GM12878 (cell line): ENCODE data around the gene GIGYF2. TPM values are rescaled to one million over a fixed set of nuclear protein-coding genes. Genes with fewer than 3 reads are reported as not detected.

Experiments used
- ATAC-seq: fragments of 200-7000 bp; cut with Tn5 transposase; 3 replicates; pipeline ENCODE4 v1.9.1; 2020; ENCODE audit warnings: mild to moderate bottlenecking, moderate library complexity
- BruUV-seq: library from RNA; stranded (reverse); fragments of 400-500 nt; replicated peaks from 2 replicates; lab custom pipeline; 2021; lab: Mats Ljungman, UMichigan
- CTCF ChIA-PET: fragments of 300-600 bp; sonication (Branson Sonifier 250); formaldehyde crosslinking; extraction: SDS; loops from one replicate; lab custom pipeline; 2021; ENCODE audit warnings: inconsistent platforms; lab: Yijun Ruan, JAX
- POLR2A ChIA-PET: fragments of 350-600 bp; formaldehyde crosslinking; extraction: SDS; loops from one replicate; lab custom pipeline; 2021; ENCODE audit warnings: inconsistent platforms; lab: Charles Lee
- RAD21 ChIA-PET: fragments of 300-600 bp; sonication (Branson Sonifier 250); formaldehyde crosslinking; loops from one replicate; lab custom pipeline; 2023; ENCODE audit warnings: antibody characterized with exemption; ENCODE audit not compliant: unreplicated experiment; lab: Charles Lee
- SMC1A ChIA-PET: fragments of 300-600 bp; sonication (Branson Sonifier 250); formaldehyde crosslinking; loops from one replicate; lab custom pipeline; 2023; ENCODE audit not compliant: unreplicated experiment, uncharacterized antibody; lab: Charles Lee
- DNase-seq: peaks from one replicate; pipeline ENCODE4 v3.0.0-alpha.2; 2011; ENCODE audit warnings: low read depth, low spot score
- FAIRE-seq: peaks from 3 replicates; lab custom pipeline; 2011; peaks lifted over from hg19 to GRCh38; lab: Jason Lieb, UNC
- H2AFZ ChIP-seq: 2 replicates; pipeline ENCODE4 v1.6.0; 2011; ENCODE audit warnings: low read depth, low read length, control low read depth; ENCODE audit not compliant: control insufficient read depth
- H3K27ac ChIP-seq: 2 replicates; pipeline ENCODE4 v1.5.1; 2011; ENCODE audit warnings: control low read depth; ENCODE audit not compliant: control insufficient read depth, insufficient read depth
- H3K27me3 ChIP-seq, 2 experiments: replicated peaks in 1 of 2; 2 replicates each; pipeline versions ENCODE4 v1.6.0 to v1.6.1; 2011; ENCODE audit warnings: low read length in 1 of 2; ENCODE audit not compliant: control insufficient read depth in 2 of 2, insufficient read depth in 2 of 2
- H3K36me3 ChIP-seq, 2 experiments: 2 replicates each; pipeline ENCODE4 v1.5.1; 2011; ENCODE audit warnings: low read length in 1 of 2; ENCODE audit not compliant: control insufficient read depth in 2 of 2, insufficient read depth in 2 of 2
- H3K4me1 ChIP-seq: 2 replicates; pipeline ENCODE4 v1.6.1; 2011; ENCODE audit warnings: mild to moderate bottlenecking, low read length, moderate library complexity, mixed read lengths; ENCODE audit not compliant: control insufficient read depth, insufficient read depth
- H3K4me2 ChIP-seq: 2 replicates; pipeline ENCODE4 v1.6.0; 2011; ENCODE audit warnings: control low read depth; ENCODE audit not compliant: control insufficient read depth, insufficient read depth
- H3K4me3 ChIP-seq: fragments of 200-600 bp; sonication (generic); 2 replicates; pipeline ENCODE4 v1.5.1; 2016
- H3K79me2 ChIP-seq: 2 replicates; pipeline ENCODE4 v1.6.0; 2011; ENCODE audit warnings: low read length; ENCODE audit not compliant: control insufficient read depth, insufficient read depth
- H3K9ac ChIP-seq: 2 replicates; pipeline ENCODE4 v1.8.0; 2011; ENCODE audit warnings: low read length, control low read depth, mixed read lengths; ENCODE audit not compliant: control insufficient read depth, insufficient read depth
- H3K9me3 ChIP-seq: replicated peaks from 3 replicates; pipeline ENCODE4 v1.5.1; 2011; ENCODE audit warnings: mild to moderate bottlenecking, low read length; ENCODE audit not compliant: control insufficient read depth, insufficient read depth
- H4K20me1 ChIP-seq: 2 replicates; pipeline ENCODE4 v1.6.0; 2011; ENCODE audit not compliant: control insufficient read depth, insufficient read depth
- MEF2A ChIP-seq: IDR thresholded peaks from 2 replicates; pipeline ENCODE4 v1.6.1; 2011; ENCODE audit warnings: low read depth, mild to moderate bottlenecking, low read length, moderate library complexity; ENCODE audit not compliant: insufficient read depth
- ZNF384 ChIP-seq: IDR thresholded peaks from 2 replicates; pipeline ENCODE4 v1.6.1; 2012; ENCODE audit warnings: low read depth, mild to moderate bottlenecking, low read length, improper control_type of control experiment, borderline replicate concordance
- WGBS: methylation state at CpG from one replicate; pipeline ENCODE4 v1.1.6; 2016; ENCODE audit warnings: low lambda C conversion rate; ENCODE audit not compliant: insufficient replicate concordance, insufficient coverage; ENCODE audit errors: missing lambda C conversion rate; 5-methylcytosine and 5-hydroxymethylcytosine counted together
- in situ Hi-C: fragments of 300-500 bp; cut with MboI; formaldehyde crosslinking; loops from 9 replicates; pipeline ENCODE4 v1.14.3; 2018; ENCODE audit warnings: mixed read lengths
- intact Hi-C: fragments of 100-400 bp; cut with micrococcal nuclease; formaldehyde crosslinking; loops from one replicate; pipeline ENCODE4 v1.14.2; 2022; ENCODE audit not compliant: unreplicated experiment
- polyA plus RNA-seq, 11 experiments: library from polyadenylated mRNA; depleted of rRNA in 4 of 11; unstranded in 6 of 11; stranded (reverse) in 5 of 11; fragments of >200 nt; fragmentation: Nextera tagmentation in 4 of 11; fragmentation: Illumina TruSeq in 1 of 11; extraction: Ambion mirVana in 4 of 11; extraction: Trizol in 1 of 11; gene quantifications; 1 replicate in 1 of 11; 2 replicates in 10 of 11; pipeline versions ENCODE4 v1.2.1 to v1.2.3, GENCODE V29; 2011 to 2016; ENCODE audit warnings: inconsistent platforms in 2 of 11, missing spikeins in 2 of 11, low read depth in 1 of 11
- total RNA-seq, 4 experiments: library from RNA; depleted of rRNA in 3 of 4; stranded (reverse); fragments of >200 nt in 3 of 4; fragmentation: Illumina TruSeq in 1 of 4; extraction: Trizol in 1 of 4; gene quantifications; 2 replicates each; pipeline versions ENCODE4 v1.2.1 to v1.2.3, GENCODE V29; 2013 to 2021
- TF ChIP-seq, protein P1 (sequence below): fragments of 450-650 bp; IDR thresholded peaks from 2 replicates; pipeline ENCODE4 v1.6.1; 2016; ENCODE audit warnings: mild to moderate bottlenecking

GIGYF2 gene
- total and polyA plus RNA-seq, 10 of the 15 experiments (the other 5 are each of a cell fraction or from before 2014, with no cell fraction given): 12.2 to 47.2 (median 39.0) TPM

DNA sequence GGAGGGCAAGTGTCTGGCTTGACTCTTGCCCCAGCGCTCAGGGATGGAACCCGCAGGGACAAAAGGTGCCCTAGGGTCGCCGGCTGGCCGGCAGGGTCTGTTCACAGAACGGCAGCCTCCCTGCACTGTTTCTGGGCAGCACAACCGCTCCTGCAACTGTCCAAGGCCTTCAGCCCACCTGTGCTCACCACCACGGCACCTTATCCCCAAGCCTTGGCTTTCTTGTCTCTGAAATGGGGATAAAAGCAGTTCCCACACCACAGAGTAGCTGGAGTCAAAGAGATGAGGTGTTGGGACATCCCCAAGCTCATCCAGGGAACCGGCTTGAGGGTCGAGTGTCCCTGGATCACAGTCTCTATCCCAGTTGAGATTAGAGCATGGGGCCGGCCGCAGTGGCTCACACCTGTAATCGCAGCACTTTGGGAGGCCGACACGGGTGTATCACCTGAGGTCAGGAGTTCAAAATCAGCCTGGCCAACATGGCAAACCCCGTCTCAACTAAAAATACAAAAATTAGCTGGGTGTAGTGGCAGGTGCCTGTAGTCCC lies 177.6 kb downstream of the GIGYF2 start:
- ChIA-PET SMC1A (no interaction called here), POLR2A (no interaction called here), CTCF (no interaction called here), RAD21 (no interaction called here)
- intact Hi-C loops: no loop called here
- no TSS peak for BruUV-seq
- 88% methylated on average over 16 of the region's 16 CpGs for WGBS
- no peak overlapping the region for H3K27ac ChIP-seq
- H2AFZ ChIP-seq: no peak overlapping the region
- no peaks in the 10 kb centered on the region; a peak in 1 of 4 replicates for H3K27me3 ChIP-seq
- no peak for FAIRE-seq
- H3K36me3 ChIP-seq: no peaks in the 10 kb centered on the region; a peak in 1 of 4 replicates
- no peaks in the 10 kb centered on the region for H3K79me2 ChIP-seq
- ATAC-seq: no peak
- no peak for DNase-seq
- no peak overlapping the region for H3K4me2 ChIP-seq
- H4K20me1 ChIP-seq: no peaks in the 10 kb centered on the region
- no peak overlapping the region for H3K9ac ChIP-seq
- H3K9me3 ChIP-seq: no peaks in the 10 kb centered on the region
- in situ Hi-C loops: no loop called here
- H3K4me3 ChIP-seq: no peak overlapping the region
- TF ChIP-seq MEF2A (no peak), ZNF384 (no peak)
- TF ChIP-seq, protein P1, sequence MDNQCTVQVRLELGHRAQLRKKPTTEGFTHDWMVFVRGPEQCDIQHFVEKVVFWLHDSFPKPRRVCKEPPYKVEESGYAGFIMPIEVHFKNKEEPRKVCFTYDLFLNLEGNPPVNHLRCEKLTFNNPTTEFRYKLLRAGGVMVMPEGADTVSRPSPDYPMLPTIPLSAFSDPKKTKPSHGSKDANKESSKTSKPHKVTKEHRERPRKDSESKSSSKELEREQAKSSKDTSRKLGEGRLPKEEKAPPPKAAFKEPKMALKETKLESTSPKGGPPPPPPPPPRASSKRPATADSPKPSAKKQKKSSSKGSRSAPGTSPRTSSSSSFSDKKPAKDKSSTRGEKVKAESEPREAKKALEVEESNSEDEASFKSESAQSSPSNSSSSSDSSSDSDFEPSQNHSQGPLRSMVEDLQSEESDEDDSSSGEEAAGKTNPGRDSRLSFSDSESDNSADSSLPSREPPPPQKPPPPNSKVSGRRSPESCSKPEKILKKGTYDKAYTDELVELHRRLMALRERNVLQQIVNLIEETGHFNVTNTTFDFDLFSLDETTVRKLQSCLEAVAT: no peak
- no peaks in the 10 kb centered on the region for H3K4me1 ChIP-seq
